GM23248 (cell line): Measurements from ENCODE around the gene CXCR5.

Source experiments
- EZH2 ChIP-seq: fragments of 200-600 bp; sonication (generic); IDR thresholded peaks from 2 replicates; pipeline ENCODE4 v1.6.1; 2018; ENCODE audit warnings: antibody characterized with exemption, mild to moderate bottlenecking; ENCODE audit not compliant: insufficient read depth, poor library complexity, severe bottlenecking
- EZH2phosphoT487 ChIP-seq: fragments of 200-600 bp; sonication (generic); IDR thresholded peaks from 2 replicates; pipeline ENCODE4 v1.6.1; 2018; ENCODE audit warnings: antibody characterized with exemption, moderate library complexity, mild to moderate bottlenecking, low read depth; ENCODE audit not compliant: insufficient read depth

- TF ChIP-seq EZH2 (no peak), EZH2phosphoT487 (no peak)
Measured at GRCh38 chr11:118914178-118914918, 30.7 kb downstream of the CXCR5 start.
